ENCODE data around the gene SIRT7. TPM values are rescaled to one million over a fixed set of nuclear protein-coding genes. Genes with fewer than 3 reads are reported as not detected.

Gene SIRT7
- polyA plus RNA-seq, 1 donor from 2014 or later, result 44.5 TPM

- H3K9ac ChIP-seq (ENCODE audit: low read length), result peak overlapping the region; percentile 96
Measured at GRCh38 chr17:81869221-81870130, 48.5 kb downstream of the SIRT7 start.

GRCh38 chr17:81868674-81869220 lies 49.2 kb downstream of the SIRT7 start:
- H3K36me3 ChIP-seq (ENCODE audit: insufficient read depth, low read length), result no peaks in the 10 kb centered on the region
- peaks cover 14% of the 10 kb centered on the region for H3K79me2 ChIP-seq (replicated peaks; ENCODE audit: insufficient read depth, low read length)
- no peaks in the 10 kb centered on the region for H3F3A ChIP-seq (ENCODE audit: insufficient read depth, low read length, poor library complexity, severe bottlenecking)
- no peak overlapping the region for H3K27ac ChIP-seq (ENCODE audit: low read length)
- H2AFZ ChIP-seq (ENCODE audit: low read depth, low read length), result no peak overlapping the region
- no peaks in the 10 kb centered on the region for H3K9me3 ChIP-seq (ENCODE audit: low read length)
- TF ChIP-seq EZH2 (IDR thresholded peaks at IDR 0.05; ENCODE audit: borderline replicate concordance, insufficient read depth, low read length, poor library complexity, severe bottlenecking) (no peak), SMC3 (conservative IDR thresholded peaks at IDR 0.05; ENCODE audit: poor library complexity) (no peak), TAF1 (IDR thresholded peaks at IDR 0.05; ENCODE audit: low read depth) (no peak), EP300 (conservative IDR thresholded peaks at IDR 0.05; ENCODE audit: poor library complexity, severe bottlenecking) (no peak), RAD21 (conservative IDR thresholded peaks at IDR 0.05) (no peak), MXI1 (conservative IDR thresholded peaks at IDR 0.05; ENCODE audit: poor library complexity, severe bottlenecking) (no peak), POLR2AphosphoS5 (IDR thresholded peaks at IDR 0.05) (no peak), REST (IDR thresholded peaks at IDR 0.05; ENCODE audit: borderline replicate concordance) (no peak), CTCF (IDR thresholded peaks at IDR 0.05; ENCODE audit: poor library complexity, severe bottlenecking) (no peak)
- no peaks in the 10 kb centered on the region for H4K20me1 ChIP-seq (ENCODE audit: insufficient read depth)
- peak overlapping the region; percentile 96 for H3K4me3 ChIP-seq (ENCODE audit: low read length)
- no peaks in the 10 kb centered on the region for H3K9me2 ChIP-seq (ENCODE audit: insufficient read depth, low read length)
- no peak overlapping the region for H3K4me2 ChIP-seq (ENCODE audit: low read length)
- no peak overlapping the region for H3K9ac ChIP-seq (ENCODE audit: low read length)
- H3K27me3 ChIP-seq (ENCODE audit: insufficient read depth, low read depth, low read length), result no peaks in the 10 kb centered on the region

More at GRCh38 chr17:81869221-81870130, 48.5 kb downstream of the SIRT7 start:
- H3K27me3 ChIP-seq (ENCODE audit: insufficient read depth, low read depth, low read length), result no peaks in the 10 kb centered on the region
- no peaks in the 10 kb centered on the region for H3F3A ChIP-seq (ENCODE audit: insufficient read depth, low read length, poor library complexity, severe bottlenecking)
- no peaks in the 10 kb centered on the region for H3K36me3 ChIP-seq (ENCODE audit: insufficient read depth, low read length)
- H3K9me3 ChIP-seq (ENCODE audit: low read length), result no peaks in the 10 kb centered on the region
- peak overlapping the region; percentile 97 for H3K4me2 ChIP-seq (ENCODE audit: low read length)
- peak overlapping the region; percentile 96 for H3K4me3 ChIP-seq (ENCODE audit: low read length)
- H3K27ac ChIP-seq (ENCODE audit: low read length), result peak overlapping the region; percentile 64
- peaks cover 13% of the 10 kb centered on the region for H3K79me2 ChIP-seq (replicated peaks; ENCODE audit: insufficient read depth, low read length)
- H2AFZ ChIP-seq (ENCODE audit: low read depth, low read length), result no peak overlapping the region
- H4K20me1 ChIP-seq (ENCODE audit: insufficient read depth), result no peaks in the 10 kb centered on the region
- H3K9me2 ChIP-seq (ENCODE audit: insufficient read depth, low read length), result no peaks in the 10 kb centered on the region
- TF ChIP-seq SMC3 (conservative IDR thresholded peaks at IDR 0.05; ENCODE audit: poor library complexity) (peak; percentile 62), RAD21 (conservative IDR thresholded peaks at IDR 0.05) (peak; percentile 30), CTCF (IDR thresholded peaks at IDR 0.05; ENCODE audit: poor library complexity, severe bottlenecking) (peak; percentile 73), EP300 (conservative IDR thresholded peaks at IDR 0.05; ENCODE audit: poor library complexity, severe bottlenecking) (no peak)
